BJ (cell line): ENCODE results near the gene FAM171A1. TPM values are rescaled to one million over a fixed set of nuclear protein-coding genes. Genes with fewer than 3 reads are reported as not detected.

ENCODE experiments used
- CTCF ChIA-PET: fragments of 350-600 bp; formaldehyde crosslinking; extraction: SDS; loops from one replicate; lab custom pipeline; 2021; ENCODE audit warnings: antibody characterized with exemption, inconsistent platforms; lab: Yijun Ruan, JAX
- POLR2A ChIA-PET: fragments of 300-600 bp; sonication (Branson Sonifier 250); formaldehyde crosslinking; extraction: SDS; loops from one replicate; lab custom pipeline; 2021; ENCODE audit warnings: antibody characterized with exemption; lab: Charles Lee
- DNase-seq: peaks from one replicate; pipeline ENCODE4 v3.0.0-alpha.2; 2011; ENCODE audit warnings: low read depth
- H3K27me3 ChIP-seq: 2 replicates; pipeline ENCODE4 v1.6.0; 2011; ENCODE audit warnings: low read length; ENCODE audit not compliant: control insufficient read depth, insufficient read depth
- H3K36me3 ChIP-seq: 2 replicates; pipeline ENCODE4 v1.5.1; 2011; ENCODE audit warnings: low read length; ENCODE audit not compliant: control insufficient read depth, insufficient read depth
- H3K4me3 ChIP-seq: 2 replicates; pipeline ENCODE4 v1.5.1; 2011; ENCODE audit warnings: low read depth, mild to moderate bottlenecking, control low read depth, low read length
- polyA plus RNA-seq: library from polyadenylated mRNA; depleted of rRNA; stranded (reverse); fragments of >200 nt; gene quantifications from 2 replicates; pipeline ENCODE4 v1.2.3, GENCODE V29; 2011
- TF ChIP-seq, protein P1 (sequence below): IDR thresholded peaks from 2 replicates; pipeline ENCODE4 v1.5.1; 2011; ENCODE audit warnings: low read depth, mild to moderate bottlenecking, control low read depth, inconsistent platforms, low read length, moderate library complexity; ENCODE audit not compliant: insufficient read depth

Gene FAM171A1
- polyA plus RNA-seq, 1 experiment = 18.4 TPM

GRCh38 chr10:15175587-15175986, 195.5 kb downstream of the FAM171A1 start:
- Histone ChIP-seq H3K36me3 (no peaks in the 10 kb centered on the region), H3K4me3 (no peak overlapping the region), H3K27me3 (no peaks in the 10 kb centered on the region)
- TF ChIP-seq, protein P1, sequence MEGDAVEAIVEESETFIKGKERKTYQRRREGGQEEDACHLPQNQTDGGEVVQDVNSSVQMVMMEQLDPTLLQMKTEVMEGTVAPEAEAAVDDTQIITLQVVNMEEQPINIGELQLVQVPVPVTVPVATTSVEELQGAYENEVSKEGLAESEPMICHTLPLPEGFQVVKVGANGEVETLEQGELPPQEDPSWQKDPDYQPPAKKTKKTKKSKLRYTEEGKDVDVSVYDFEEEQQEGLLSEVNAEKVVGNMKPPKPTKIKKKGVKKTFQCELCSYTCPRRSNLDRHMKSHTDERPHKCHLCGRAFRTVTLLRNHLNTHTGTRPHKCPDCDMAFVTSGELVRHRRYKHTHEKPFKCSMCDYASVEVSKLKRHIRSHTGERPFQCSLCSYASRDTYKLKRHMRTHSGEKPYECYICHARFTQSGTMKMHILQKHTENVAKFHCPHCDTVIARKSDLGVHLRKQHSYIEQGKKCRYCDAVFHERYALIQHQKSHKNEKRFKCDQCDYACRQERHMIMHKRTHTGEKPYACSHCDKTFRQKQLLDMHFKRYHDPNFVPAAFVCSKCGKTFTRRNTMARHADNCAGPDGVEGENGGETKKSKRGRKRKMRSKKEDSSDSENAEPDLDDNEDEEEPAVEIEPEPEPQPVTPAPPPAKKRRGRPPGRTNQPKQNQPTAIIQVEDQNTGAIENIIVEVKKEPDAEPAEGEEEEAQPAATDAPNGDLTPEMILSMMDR = no peak
- ChIA-PET POLR2A (no interaction called here), CTCF (interaction anchor here (0.6 kb wide), 1 partner anchor 325 kb away, joined by 3 read pairs; no protein-coding TSS in a partner anchor)
- no peak for DNase-seq

- ChIA-PET POLR2A (no interaction called here), CTCF (interaction anchor here (0.7 kb wide), 1 partner anchor 17 kb away, joined by 3 read pairs; no protein-coding TSS in a partner anchor)
- Histone ChIP-seq H3K27me3 (no peaks in the 10 kb centered on the region), H3K4me3 (no peak overlapping the region), H3K36me3 (no peaks in the 10 kb centered on the region)
- no peak for DNase-seq
- TF ChIP-seq, protein P1 = no peak
Measured at GRCh38 chr10:15172306-15172840, 198.7 kb downstream of the FAM171A1 start.

GRCh38 chr10:15169555-15170401, 201.3 kb downstream of the FAM171A1 start:
- no peak for DNase-seq
- ChIA-PET POLR2A (no interaction called here), CTCF (interaction anchor here (1.1 to 1.7 kb wide), 3 partner anchors 15 to 20 kb away, joined by 3 to 4 read pairs (median 4); no protein-coding TSS in a partner anchor)
- no peaks in the 10 kb centered on the region for H3K36me3 ChIP-seq
- no peak overlapping the region for H3K4me3 ChIP-seq
- TF ChIP-seq, protein P1 = no peak
- no peaks in the 10 kb centered on the region for H3K27me3 ChIP-seq

GRCh38 chr10:15168786-15169554, 202.1 kb downstream of the FAM171A1 start:
- H3K27me3 ChIP-seq = no peaks in the 10 kb centered on the region
- CTCF ChIA-PET = interaction anchor here (1.1 to 1.7 kb wide), 3 partner anchors 16 to 21 kb away, joined by 3 to 4 read pairs (median 4); no protein-coding TSS in a partner anchor
- POLR2A ChIA-PET = no interaction called here
- DNase-seq = no peak
- H3K4me3 ChIP-seq = no peak overlapping the region; the same call in 1 of the 2 replicates
- TF ChIP-seq, protein P1 = no peak
- no peaks in the 10 kb centered on the region for H3K36me3 ChIP-seq
